PC-3 (cell line): ENCODE results near the gene MEI1. TPM values are rescaled to one million over a fixed set of nuclear protein-coding genes. Genes with fewer than 3 reads are reported as not detected.

Experiments
- ATAC-seq: fragments of 200-7000 bp; cut with Tn5 transposase; 2 replicates; pipeline ENCODE4 v1.9.1; 2020; ENCODE audit warnings: mild to moderate bottlenecking, moderate library complexity
- BruUV-seq: library from RNA; stranded (reverse); fragments of 400-500 nt; replicated peaks from 2 replicates; lab custom pipeline; 2021; lab: Mats Ljungman, UMichigan
- CTCF ChIA-PET: fragments of 300-600 bp; sonication (Branson Sonifier 250); formaldehyde crosslinking; loops from one replicate; lab custom pipeline; 2022; ENCODE audit warnings: antibody characterized with exemption; lab: Charles Lee
- POLR2A ChIA-PET: fragments of 300-600 bp; sonication (Branson Sonifier 250); formaldehyde crosslinking; loops from one replicate; lab custom pipeline; 2022; ENCODE audit warnings: antibody characterized with exemption; ENCODE audit not compliant: unreplicated experiment; lab: Charles Lee
- DNase-seq: peaks from one replicate; pipeline ENCODE4 v3.0.0-alpha.2; 2015
- H2AFZ ChIP-seq: fragments of 300-600 bp; sonication (generic); 2 replicates; pipeline ENCODE4 v1.6.0; 2016; ENCODE audit warnings: antibody characterized with exemption, low read length
- H3F3A ChIP-seq: fragments of 300-600 bp; sonication (generic); one replicate; pipeline ENCODE4 v1.6.0; 2017; ENCODE audit warnings: antibody characterized with exemption, low read length, control low read depth, mild to moderate bottlenecking; ENCODE audit not compliant: unreplicated experiment
- H3K27ac ChIP-seq: fragments of 300-600 bp; sonication (generic); 2 replicates; pipeline ENCODE4 v1.5.1; 2016; ENCODE audit warnings: mild to moderate bottlenecking, low read length
- H3K27me3 ChIP-seq: fragments of 300-600 bp; sonication (generic); 2 replicates; pipeline ENCODE4 v1.6.1; 2016; ENCODE audit warnings: low read length, mixed read lengths
- H3K36me3 ChIP-seq: fragments of 300-600 bp; sonication (generic); 2 replicates; pipeline ENCODE4 v1.6.1; 2016; ENCODE audit warnings: low read depth, mixed run types, low read length, mixed read lengths
- H3K4me1 ChIP-seq: fragments of 300-600 bp; sonication (generic); 2 replicates; pipeline ENCODE4 v1.5.1; 2016; ENCODE audit warnings: low read length; ENCODE audit not compliant: insufficient read depth
- H3K4me2 ChIP-seq: fragments of 300-600 bp; sonication (generic); 2 replicates; pipeline ENCODE4 v1.6.0; 2016; ENCODE audit warnings: low read length
- H3K4me3 ChIP-seq: fragments of 300-600 bp; sonication (generic); 2 replicates; pipeline ENCODE4 v1.5.1; 2016; ENCODE audit warnings: mild to moderate bottlenecking, low read length, mixed read lengths
- H3K79me2 ChIP-seq: fragments of 300-600 bp; sonication (generic); 2 replicates; pipeline ENCODE4 v1.6.1; 2017; ENCODE audit warnings: low read length, mixed read lengths
- H3K9ac ChIP-seq: fragments of 300-600 bp; sonication (generic); 2 replicates; pipeline ENCODE4 v1.6.0; 2016; ENCODE audit warnings: mild to moderate bottlenecking, low read length
- H3K9me2 ChIP-seq: fragments of 300-600 bp; sonication (generic); replicated peaks from 2 replicates; pipeline ENCODE4 v1.6.1; 2016; ENCODE audit warnings: mixed run types, low read length, mixed read lengths
- H3K9me3 ChIP-seq: fragments of 300-600 bp; sonication (generic); 2 replicates; pipeline ENCODE4 v1.6.1; 2016; ENCODE audit warnings: low read length, mixed read lengths
- H4K20me1 ChIP-seq: fragments of 300-600 bp; sonication (generic); 2 replicates; pipeline ENCODE4 v1.6.1; 2016; ENCODE audit warnings: low read length, mixed read lengths
- EZH2 ChIP-seq: fragments of 300-600 bp; sonication (generic); IDR thresholded peaks from one replicate; pipeline ENCODE4 v1.6.1; 2017; ENCODE audit warnings: antibody characterized with exemption, mild to moderate bottlenecking, low read length; ENCODE audit not compliant: unreplicated experiment
- EZH2phosphoT487 ChIP-seq: fragments of 300-600 bp; sonication (generic); IDR thresholded peaks from 2 replicates; pipeline ENCODE4 v1.6.1; 2018; ENCODE audit warnings: mild to moderate bottlenecking, antibody characterized with exemption, low read length, borderline replicate concordance
- intact Hi-C: fragments of 100-400 bp; cut with micrococcal nuclease; formaldehyde crosslinking; loops from 2 replicates; pipeline ENCODE4 v1.9.0; 2023
- total RNA-seq: library from RNA; depleted of rRNA; stranded (reverse); fragments of >200 nt; gene quantifications from 2 replicates; pipeline ENCODE4 v1.2.3, GENCODE V29; 2014
- TF ChIP-seq, protein P1 (sequence below): fragments of 300-600 bp; sonication (generic); conservative IDR thresholded peaks from 2 replicates; pipeline ENCODE4 v1.5.1; 2017; ENCODE audit warnings: antibody characterized with exemption, low read depth, mild to moderate bottlenecking, low read length

The MEI1 gene
- total RNA-seq, 1 experiment from 2014 or later, result 1.4 TPM

DNA sequence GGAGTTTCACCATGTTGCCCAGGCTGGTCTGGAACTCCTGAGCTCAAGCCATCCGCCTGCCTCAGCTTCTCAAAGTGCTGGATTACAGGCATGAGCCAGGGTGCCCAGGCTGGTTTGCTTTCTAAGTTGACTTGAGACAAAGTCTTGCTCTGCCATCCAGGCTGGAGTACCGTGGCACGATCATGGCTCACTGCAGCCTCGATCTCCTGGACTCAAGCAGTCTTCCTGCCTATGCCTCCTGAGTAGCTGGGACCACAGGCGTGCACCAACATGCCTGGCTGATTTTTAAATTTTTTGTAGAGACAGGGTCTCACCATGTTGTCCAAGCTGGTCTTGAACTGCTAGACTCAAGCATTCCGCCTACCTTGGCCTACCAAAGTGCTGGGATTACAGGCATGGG is 41.6 kb upstream of the MEI1 start:
- no TSS peak for BruUV-seq
- H3K27ac ChIP-seq, result no peak overlapping the region
- no peaks in the 10 kb centered on the region for H3F3A ChIP-seq
- no peak overlapping the region for H3K4me3 ChIP-seq
- H3K4me1 ChIP-seq, result no peaks in the 10 kb centered on the region
- H3K27me3 ChIP-seq, result no peaks in the 10 kb centered on the region
- ChIA-PET CTCF (no interaction called here), POLR2A (no interaction called here)
- peaks cover 54% of the 10 kb centered on the region for H3K36me3 ChIP-seq
- no peak overlapping the region for H2AFZ ChIP-seq
- intact Hi-C loops, result no loop called here
- no peak overlapping the region for H3K4me2 ChIP-seq
- DNase-seq, result no peak
- no peaks in the 10 kb centered on the region for H4K20me1 ChIP-seq
- no peaks in the 10 kb centered on the region for H3K79me2 ChIP-seq
- H3K9me3 ChIP-seq, result no peaks in the 10 kb centered on the region
- ATAC-seq, result no peak
- no peak overlapping the region for H3K9ac ChIP-seq
- H3K9me2 ChIP-seq, result no peaks in the 10 kb centered on the region
- TF ChIP-seq EZH2 (no peak), EZH2phosphoT487 (no peak)
- TF ChIP-seq, protein P1, sequence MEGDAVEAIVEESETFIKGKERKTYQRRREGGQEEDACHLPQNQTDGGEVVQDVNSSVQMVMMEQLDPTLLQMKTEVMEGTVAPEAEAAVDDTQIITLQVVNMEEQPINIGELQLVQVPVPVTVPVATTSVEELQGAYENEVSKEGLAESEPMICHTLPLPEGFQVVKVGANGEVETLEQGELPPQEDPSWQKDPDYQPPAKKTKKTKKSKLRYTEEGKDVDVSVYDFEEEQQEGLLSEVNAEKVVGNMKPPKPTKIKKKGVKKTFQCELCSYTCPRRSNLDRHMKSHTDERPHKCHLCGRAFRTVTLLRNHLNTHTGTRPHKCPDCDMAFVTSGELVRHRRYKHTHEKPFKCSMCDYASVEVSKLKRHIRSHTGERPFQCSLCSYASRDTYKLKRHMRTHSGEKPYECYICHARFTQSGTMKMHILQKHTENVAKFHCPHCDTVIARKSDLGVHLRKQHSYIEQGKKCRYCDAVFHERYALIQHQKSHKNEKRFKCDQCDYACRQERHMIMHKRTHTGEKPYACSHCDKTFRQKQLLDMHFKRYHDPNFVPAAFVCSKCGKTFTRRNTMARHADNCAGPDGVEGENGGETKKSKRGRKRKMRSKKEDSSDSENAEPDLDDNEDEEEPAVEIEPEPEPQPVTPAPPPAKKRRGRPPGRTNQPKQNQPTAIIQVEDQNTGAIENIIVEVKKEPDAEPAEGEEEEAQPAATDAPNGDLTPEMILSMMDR, result no peak

DNA sequence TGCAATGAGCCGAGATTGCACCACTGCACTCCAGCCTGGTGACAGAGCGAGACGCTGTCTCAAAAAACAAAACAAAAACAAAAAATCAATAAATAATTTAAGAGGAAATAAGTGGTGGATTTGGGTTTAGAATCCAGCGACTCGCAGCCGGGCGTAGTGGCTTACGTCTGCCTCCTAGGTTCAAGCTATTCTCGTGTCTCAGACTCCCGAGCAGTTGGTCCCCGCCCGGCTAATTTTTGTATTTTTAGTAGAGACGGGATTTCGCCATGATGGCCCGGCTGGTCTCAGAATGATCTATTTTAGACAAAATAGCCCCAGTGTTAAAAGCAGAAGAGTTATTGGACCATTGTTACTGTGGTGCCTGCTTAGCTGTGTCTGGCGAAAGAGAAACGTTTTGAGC is 40.4 kb upstream of the MEI1 start:
- no peaks in the 10 kb centered on the region for H3K9me3 ChIP-seq
- no peak overlapping the region for H3K27ac ChIP-seq
- DNase-seq, result no peak
- H4K20me1 ChIP-seq, result no peaks in the 10 kb centered on the region
- H3K4me3 ChIP-seq, result no peak overlapping the region
- no peaks in the 10 kb centered on the region for H3F3A ChIP-seq
- no peaks in the 10 kb centered on the region for H3K9me2 ChIP-seq
- BruUV-seq, result no TSS peak
- H3K4me1 ChIP-seq, result no peaks in the 10 kb centered on the region
- H3K36me3 ChIP-seq, result peaks cover 52% of the 10 kb centered on the region
- ATAC-seq, result no peak
- H3K4me2 ChIP-seq, result no peak overlapping the region
- POLR2A ChIA-PET, result no interaction called here
- H3K27me3 ChIP-seq, result no peaks in the 10 kb centered on the region
- CTCF ChIA-PET, result no interaction called here
- H3K9ac ChIP-seq, result no peak overlapping the region
- intact Hi-C loops, result no loop called here
- no peaks in the 10 kb centered on the region for H3K79me2 ChIP-seq
- TF ChIP-seq, protein P1, result no peak
- TF ChIP-seq EZH2phosphoT487, result no peak
- TF ChIP-seq EZH2, result no peak
- H2AFZ ChIP-seq, result no peak overlapping the region

DNA sequence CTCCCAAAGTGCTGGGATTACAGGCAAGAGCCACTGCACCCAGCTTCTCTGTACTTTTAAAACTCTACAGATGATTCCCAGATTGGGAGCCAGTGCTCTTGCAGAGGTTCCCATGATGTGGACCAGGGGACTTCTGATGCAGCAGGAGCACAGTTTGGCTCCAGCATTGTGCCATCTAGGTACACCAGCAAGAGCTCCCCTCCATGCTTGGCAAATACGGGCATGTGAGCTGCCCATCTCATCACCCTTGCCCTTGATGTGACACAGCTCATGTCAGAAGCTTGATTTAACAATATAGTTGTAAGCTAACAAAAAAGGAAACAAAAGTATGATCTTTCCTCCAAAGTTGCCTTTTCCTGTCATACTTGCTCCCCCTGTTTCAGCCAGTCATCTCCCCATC is 39.4 kb upstream of the MEI1 start:
- intact Hi-C loops, result no loop called here
- TF ChIP-seq EZH2 (no peak), EZH2phosphoT487 (no peak)
- TF ChIP-seq, protein P1, result no peak
- Histone ChIP-seq H3K9me3 (no peaks in the 10 kb centered on the region), H3K9ac (no peak overlapping the region), H3K4me2 (no peak overlapping the region), H3K4me3 (no peak overlapping the region), H3K27ac (no peak overlapping the region), H3K27me3 (no peaks in the 10 kb centered on the region), H4K20me1 (no peaks in the 10 kb centered on the region), H3F3A (no peaks in the 10 kb centered on the region), H3K36me3 (peaks cover 44% of the 10 kb centered on the region), H3K9me2 (no peaks in the 10 kb centered on the region), H2AFZ (no peak overlapping the region), H3K4me1 (no peaks in the 10 kb centered on the region), H3K79me2 (no peaks in the 10 kb centered on the region)
- no peak for ATAC-seq
- CTCF ChIA-PET, result no interaction called here
- POLR2A ChIA-PET, result no interaction called here
- BruUV-seq, result no TSS peak
- no peak for DNase-seq
